H9 (cell line): ENCODE measurements around the gene P2RX7. TPM values are rescaled to one million over a fixed set of nuclear protein-coding genes. Genes with fewer than 3 reads are reported as not detected.

ENCODE experiments used
- DNase-seq: peaks from one replicate; pipeline ENCODE4 v3.0.0-alpha.2; 2017
- H2AFZ ChIP-seq: one replicate; pipeline ENCODE4 v1.6.1; 2013; ENCODE audit warnings: mild to moderate bottlenecking, low read length, control low read depth, moderate library complexity
- H2AK5ac ChIP-seq: 2 replicates; pipeline ENCODE4 v1.6.1; 2013; ENCODE audit warnings: low read length, control low read depth, mixed read lengths; ENCODE audit not compliant: insufficient read length
- H2BK120ac ChIP-seq: one replicate; pipeline ENCODE4 v1.6.1; 2013; ENCODE audit warnings: low read depth, mild to moderate bottlenecking, low read length, control low read depth, inconsistent platforms; ENCODE audit not compliant: poor library complexity, severe bottlenecking
- H2BK12ac ChIP-seq: 2 replicates; pipeline ENCODE4 v1.6.1; 2013; ENCODE audit warnings: low read length, control low read depth, mixed read lengths, low read depth; ENCODE audit not compliant: insufficient read length
- H2BK15ac ChIP-seq: 2 replicates; pipeline ENCODE4 v1.6.1; 2013; ENCODE audit warnings: low read depth, low read length, control low read depth
- H2BK20ac ChIP-seq: one replicate; pipeline ENCODE4 v1.6.1; 2013; ENCODE audit warnings: low read depth, mild to moderate bottlenecking, low read length, control low read depth, inconsistent platforms; ENCODE audit not compliant: poor library complexity, severe bottlenecking
- H2BK5ac ChIP-seq: 2 replicates; pipeline ENCODE4 v1.6.1; 2013; ENCODE audit warnings: low read length, control low read depth, mixed read lengths; ENCODE audit not compliant: insufficient read length
- H3K14ac ChIP-seq: 2 replicates; pipeline ENCODE4 v1.6.1; 2013; ENCODE audit warnings: low read length, control low read depth; ENCODE audit not compliant: insufficient read depth
- H3K18ac ChIP-seq: 2 replicates; pipeline ENCODE4 v1.6.1; 2013; ENCODE audit warnings: low read depth, mild to moderate bottlenecking, mixed read lengths, low read length, control low read depth; ENCODE audit not compliant: insufficient read length
- H3K23ac ChIP-seq: 2 replicates; pipeline ENCODE4 v1.6.1; 2013; ENCODE audit warnings: low read length, control low read depth, mixed read lengths, low read depth; ENCODE audit not compliant: insufficient read length
- H3K23me2 ChIP-seq: 2 replicates; pipeline ENCODE4 v1.6.1; 2013; ENCODE audit warnings: low read depth, mild to moderate bottlenecking, mixed read lengths, low read length, control low read depth; ENCODE audit not compliant: insufficient read length, poor library complexity, severe bottlenecking
- H3K27ac ChIP-seq: 2 replicates; pipeline ENCODE4 v1.5.1; 2013; ENCODE audit warnings: low read length, control low read depth, mixed read lengths, low read depth; ENCODE audit not compliant: insufficient read length
- H3K27me3 ChIP-seq: 2 replicates; pipeline ENCODE4 v1.6.1; 2013; ENCODE audit warnings: low read length, control low read depth, inconsistent platforms; ENCODE audit not compliant: insufficient read depth
- H3K4ac ChIP-seq: 2 replicates; pipeline ENCODE4 v1.6.1; 2013; ENCODE audit warnings: low read depth, mild to moderate bottlenecking, control low read depth, inconsistent platforms, low read length, moderate library complexity
- H3K4me1 ChIP-seq: 2 replicates; pipeline ENCODE4 v1.6.1; 2013; ENCODE audit warnings: low read length, control low read depth, inconsistent platforms; ENCODE audit not compliant: insufficient read depth
- H3K4me2 ChIP-seq: 2 replicates; pipeline ENCODE4 v1.6.1; 2013; ENCODE audit warnings: low read length, control low read depth, mixed read lengths; ENCODE audit not compliant: insufficient read length, insufficient read depth
- H3K56ac ChIP-seq: 2 replicates; pipeline ENCODE4 v1.6.1; 2013; ENCODE audit warnings: low read depth, mild to moderate bottlenecking, mixed read lengths, low read length, control low read depth; ENCODE audit not compliant: insufficient read length
- H3K79me1 ChIP-seq: 2 replicates; pipeline ENCODE4 v1.6.1; 2013; ENCODE audit warnings: low read depth, mild to moderate bottlenecking, moderate library complexity, low read length, control low read depth, inconsistent platforms; ENCODE audit not compliant: insufficient read depth, poor library complexity, severe bottlenecking
- H3K79me2 ChIP-seq: 2 replicates; pipeline ENCODE4 v1.6.1; 2013; ENCODE audit warnings: low read length, control low read depth, inconsistent platforms; ENCODE audit not compliant: insufficient read depth
- H3K9ac ChIP-seq: 2 replicates; pipeline ENCODE4 v1.6.1; 2013; ENCODE audit warnings: low read length, control low read depth, mixed read lengths; ENCODE audit not compliant: insufficient read length; ENCODE audit errors: extremely low read depth
- H3K9me3 ChIP-seq: one replicate; pipeline ENCODE4 v1.6.1; 2013; ENCODE audit warnings: low read depth, low read length, inconsistent platforms; ENCODE audit not compliant: control insufficient read depth
- H3T11ph ChIP-seq: one replicate; pipeline ENCODE4 v1.6.1; 2013; ENCODE audit warnings: mild to moderate bottlenecking, low read length, control low read depth, inconsistent platforms
- H4K20me1 ChIP-seq: one replicate; pipeline ENCODE4 v1.6.1; 2013; ENCODE audit not compliant: control insufficient read depth, insufficient read length, insufficient read depth
- H4K5ac ChIP-seq: 2 replicates; pipeline ENCODE4 v1.6.1; 2013; ENCODE audit warnings: low read depth, mild to moderate bottlenecking, mixed read lengths, low read length, control low read depth; ENCODE audit not compliant: insufficient read length
- H4K8ac ChIP-seq: replicated peaks from 2 replicates; pipeline ENCODE4 v1.6.1; 2013; ENCODE audit warnings: low read length, control low read depth, mixed read lengths, low read depth; ENCODE audit not compliant: insufficient read length
- H4K91ac ChIP-seq: 2 replicates; pipeline ENCODE4 v1.6.1; 2013; ENCODE audit warnings: low read depth, mild to moderate bottlenecking, moderate library complexity, mixed read lengths, low read length, control low read depth; ENCODE audit not compliant: insufficient read length
- H3K27ac Mint-ChIP-seq, 3 experiments: 2 replicates in 2 of 3; 3 replicates in 1 of 3; pipeline ENCODE4 v1.8.0; 2020 to 2021; ENCODE audit warnings: mixed read lengths in 3 of 3, mild to moderate bottlenecking in 1 of 3, moderate library complexity in 1 of 3
- H3K27me3 Mint-ChIP-seq: 2 replicates; pipeline ENCODE4 v1.8.0; 2021; ENCODE audit warnings: low read depth, mild to moderate bottlenecking, moderate library complexity, mixed read lengths
- H3K36me3 Mint-ChIP-seq, 3 experiments: 2 replicates in 2 of 3; 3 replicates in 1 of 3; pipeline ENCODE4 v1.8.0; 2020 to 2021; ENCODE audit warnings: low read depth in 3 of 3, mixed read lengths in 3 of 3; ENCODE audit not compliant: insufficient read depth in 1 of 3
- H3K4me1 Mint-ChIP-seq, 2 experiments: 2 replicates each; pipeline ENCODE4 v1.8.0; 2020; ENCODE audit warnings: mixed read lengths in 2 of 2
- H3K4me3 Mint-ChIP-seq, 2 experiments: 2 replicates in 1 of 2; 3 replicates in 1 of 2; pipeline ENCODE4 v1.8.0; 2020 to 2021; ENCODE audit warnings: mild to moderate bottlenecking in 2 of 2, mixed read lengths in 2 of 2, moderate library complexity in 1 of 2
- H3K9me3 Mint-ChIP-seq, 2 experiments: 2 replicates in 1 of 2; 3 replicates in 1 of 2; pipeline ENCODE4 v1.8.0; 2020; ENCODE audit warnings: mild to moderate bottlenecking in 2 of 2, mixed read lengths in 2 of 2, moderate library complexity in 1 of 2
- WGBS: extraction: QIAGEN DNeasy Blood & Tissue Kit; methylation state at CpG from one replicate; pipeline ENCODE4 v1.1.7; 2013; ENCODE audit warnings: missing lambda C conversion rate, low lambda C conversion rate, mixed read lengths; ENCODE audit not compliant: insufficient read length; ENCODE audit errors: extremely low coverage; 5-methylcytosine and 5-hydroxymethylcytosine counted together
- total RNA-seq: library from RNA; stranded (reverse); gene quantifications from 2 replicates; pipeline ENCODE4 v1.2.1, GENCODE V29; 2021
- TF ChIP-seq, protein P1 (sequence below): fragments of 200-600 bp; sonication (generic); conservative IDR thresholded peaks from 3 replicates; pipeline ENCODE4 v1.8.0; 2021; ENCODE audit warnings: antibody characterized with exemption, mild to moderate bottlenecking

The P2RX7 gene
- total RNA-seq, 1 experiment from 2014 or later: 0.09 TPM

DNA sequence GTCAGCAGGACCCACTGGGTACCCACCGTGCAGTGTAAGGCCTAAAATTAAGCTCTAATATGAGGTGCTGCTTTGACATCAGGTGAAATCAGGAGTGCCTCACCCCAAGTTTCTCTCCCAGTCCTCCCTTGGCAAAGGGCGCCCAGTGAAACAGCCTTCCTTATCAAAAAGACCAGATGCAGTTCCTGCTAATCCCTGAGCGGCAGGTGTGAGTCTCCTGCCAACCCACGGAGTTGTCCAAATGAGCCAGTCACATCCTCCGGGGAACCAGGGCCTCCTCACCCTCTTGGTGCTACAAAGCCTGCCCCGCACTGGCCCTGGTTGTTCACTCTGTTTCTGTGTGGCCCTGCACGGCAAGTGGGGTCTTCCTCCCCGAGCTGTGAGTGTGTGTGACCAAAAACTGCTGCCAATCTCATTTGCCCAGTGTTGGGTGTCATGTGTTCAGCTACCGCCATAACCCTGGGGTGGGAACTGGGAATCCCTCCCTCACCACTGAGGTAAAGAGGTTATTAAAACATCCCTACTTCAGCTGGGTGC is 57.0 kb downstream of the P2RX7 start:
- Histone ChIP-seq H3K27ac (no peak overlapping the region), H3K79me2 (no peaks in the 10 kb centered on the region), H3K56ac (no peak overlapping the region), H4K91ac (no peak overlapping the region), H2BK20ac (no peak overlapping the region), H3K4me2 (no peak overlapping the region), H3K9ac (no peak overlapping the region), H3K14ac (no peak overlapping the region; the same call in 1 of the 2 replicates), H2BK120ac (no peak overlapping the region), H3K18ac (no peak overlapping the region), H4K5ac (no peak overlapping the region), H2BK12ac (no peak overlapping the region), H2BK5ac (no peak overlapping the region), H3K79me1 (no peaks in the 10 kb centered on the region), H3K23ac (no peak overlapping the region), H2BK15ac (no peak overlapping the region), H3K27me3 (no peaks in the 10 kb centered on the region), H3K9me3 (no peaks in the 10 kb centered on the region), H2AK5ac (no peak overlapping the region), H4K20me1 (no peaks in the 10 kb centered on the region), H3K23me2 (no peaks in the 10 kb centered on the region), H2AFZ (no peak overlapping the region), H3K4ac (no peak overlapping the region), H3K4me1 (no peaks in the 10 kb centered on the region), H4K8ac (no peak overlapping the region), H3T11ph (no peak overlapping the region)
- TF ChIP-seq, protein P1, sequence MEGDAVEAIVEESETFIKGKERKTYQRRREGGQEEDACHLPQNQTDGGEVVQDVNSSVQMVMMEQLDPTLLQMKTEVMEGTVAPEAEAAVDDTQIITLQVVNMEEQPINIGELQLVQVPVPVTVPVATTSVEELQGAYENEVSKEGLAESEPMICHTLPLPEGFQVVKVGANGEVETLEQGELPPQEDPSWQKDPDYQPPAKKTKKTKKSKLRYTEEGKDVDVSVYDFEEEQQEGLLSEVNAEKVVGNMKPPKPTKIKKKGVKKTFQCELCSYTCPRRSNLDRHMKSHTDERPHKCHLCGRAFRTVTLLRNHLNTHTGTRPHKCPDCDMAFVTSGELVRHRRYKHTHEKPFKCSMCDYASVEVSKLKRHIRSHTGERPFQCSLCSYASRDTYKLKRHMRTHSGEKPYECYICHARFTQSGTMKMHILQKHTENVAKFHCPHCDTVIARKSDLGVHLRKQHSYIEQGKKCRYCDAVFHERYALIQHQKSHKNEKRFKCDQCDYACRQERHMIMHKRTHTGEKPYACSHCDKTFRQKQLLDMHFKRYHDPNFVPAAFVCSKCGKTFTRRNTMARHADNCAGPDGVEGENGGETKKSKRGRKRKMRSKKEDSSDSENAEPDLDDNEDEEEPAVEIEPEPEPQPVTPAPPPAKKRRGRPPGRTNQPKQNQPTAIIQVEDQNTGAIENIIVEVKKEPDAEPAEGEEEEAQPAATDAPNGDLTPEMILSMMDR: no peak
- peaks cover 3 to 7% of the 10 kb centered on the region in 2 experiments; a peak in 2 of 4 replicates for H3K4me1 Mint-ChIP-seq
- peak overlapping the region in 1 of 3 experiments; percentile 27; a peak in 1 of 7 replicates for H3K27ac Mint-ChIP-seq
- WGBS: no CpG with 5 or more reads among the region's 9 CpGs
- H3K36me3 Mint-ChIP-seq: no peaks in the 10 kb centered on the region
- DNase-seq: no peak
- H3K9me3 Mint-ChIP-seq: no peaks in the 10 kb centered on the region
- H3K4me3 Mint-ChIP-seq: no peak overlapping the region
- H3K27me3 Mint-ChIP-seq: no peaks in the 10 kb centered on the region; the same call in 1 of the 2 replicates
